ENCODE measurements around the gene SRBD1.

The SRBD1 gene

DNA sequence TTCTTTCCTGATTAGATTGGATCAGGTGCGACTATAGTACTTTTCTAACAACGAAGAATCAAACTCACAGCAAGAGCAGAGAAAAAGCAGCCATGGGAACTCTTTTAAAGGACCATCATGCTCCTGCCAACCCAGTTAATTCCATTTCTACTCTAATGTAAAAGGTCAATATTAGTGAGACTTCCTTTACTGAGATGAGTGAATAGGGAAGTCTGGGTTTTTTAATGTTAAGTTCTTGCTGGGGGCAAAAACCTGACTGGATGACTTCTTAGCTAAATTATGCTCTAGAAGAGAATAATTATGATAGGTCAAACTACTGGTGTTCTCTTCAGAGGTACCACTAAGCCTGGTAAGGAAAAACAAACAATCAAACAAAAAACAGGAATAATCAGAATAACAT is 8.4 kb downstream of the SRBD1 start:
- DNase-seq, result no peak
- H3K4me1 Mint-ChIP-seq, result peaks cover 3% of the 10 kb centered on the region
- TF ChIP-seq CTCF (IDR thresholded peaks at IDR 0.05), result no peak
- no peaks in the 10 kb centered on the region for H3K27me3 Mint-ChIP-seq (ENCODE audit: low read depth, poor library complexity)
- no peak overlapping the region for H3K27ac Mint-ChIP-seq
- no peak overlapping the region for H3K4me3 Mint-ChIP-seq
- peaks cover 37% of the 10 kb centered on the region for H3K36me3 Mint-ChIP-seq (ENCODE audit: low read depth)
- no peaks in the 10 kb centered on the region for H3K9me3 Mint-ChIP-seq

DNA sequence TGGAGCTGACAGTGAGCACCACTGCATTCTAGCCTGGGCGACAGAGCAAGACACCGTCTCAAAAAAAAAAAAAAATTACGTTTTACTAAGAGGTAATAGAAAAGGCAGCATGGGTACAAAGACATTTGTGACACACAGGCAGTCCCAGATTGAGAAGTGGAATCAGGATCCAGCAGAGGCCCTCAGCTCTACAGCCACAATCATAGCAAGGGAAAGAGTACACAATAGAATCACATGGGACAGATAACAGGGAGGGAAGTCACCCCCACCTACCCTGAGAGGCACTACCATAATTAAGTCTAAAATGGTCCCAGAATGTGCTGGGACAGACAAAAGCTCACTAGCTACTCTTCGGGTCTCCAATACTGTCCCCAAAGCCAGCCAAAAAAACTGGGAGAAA is 12.5 kb downstream of the SRBD1 start:
- Mint-ChIP-seq H3K9me3 (no peaks in the 10 kb centered on the region), H3K27me3 (ENCODE audit: low read depth, poor library complexity) (no peaks in the 10 kb centered on the region), H3K4me1 (no peaks in the 10 kb centered on the region), H3K36me3 (ENCODE audit: low read depth) (peaks cover 28% of the 10 kb centered on the region), H3K27ac (no peak overlapping the region), H3K4me3 (no peak overlapping the region)
- TF ChIP-seq CTCF (IDR thresholded peaks at IDR 0.05), result no peak
- DNase-seq, result no peak

DNA sequence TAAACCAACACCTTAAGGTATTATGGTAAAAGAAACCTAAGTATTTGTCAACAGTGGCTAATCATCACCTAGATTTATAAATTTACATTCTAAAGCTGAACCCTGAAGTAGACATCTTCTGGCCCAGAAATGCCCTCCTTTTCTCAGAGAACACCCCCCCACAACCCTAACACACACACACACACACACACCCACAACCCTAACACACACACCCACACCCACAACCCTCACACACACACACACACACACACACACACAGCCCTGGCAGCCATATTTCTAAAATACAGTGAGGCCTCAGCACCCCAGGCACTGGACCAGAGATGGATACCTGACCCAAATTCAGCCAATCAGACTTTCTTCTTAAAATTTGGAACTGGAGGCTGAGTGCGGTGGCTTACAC is 14.3 kb downstream of the SRBD1 start:
- no peak overlapping the region for H3K4me3 Mint-ChIP-seq
- no peak for DNase-seq

GRCh38 chr2:45595721-45596435 is 15.2 kb downstream of the SRBD1 start:
- no peak for TF ChIP-seq CTCF (IDR thresholded peaks at IDR 0.05)
- H3K4me3 Mint-ChIP-seq, result no peak overlapping the region
- H3K27me3 Mint-ChIP-seq (ENCODE audit: low read depth, poor library complexity), result no peaks in the 10 kb centered on the region
- H3K9me3 Mint-ChIP-seq, result no peaks in the 10 kb centered on the region
- DNase-seq, result no peak
- H3K4me1 Mint-ChIP-seq, result no peaks in the 10 kb centered on the region
- peaks cover 34% of the 10 kb centered on the region for H3K36me3 Mint-ChIP-seq (ENCODE audit: low read depth)
- H3K27ac Mint-ChIP-seq, result peak overlapping the region; percentile 7

More for the DNA sequence above, 14.3 kb downstream of the SRBD1 start:
- Mint-ChIP-seq H3K36me3 (ENCODE audit: low read depth) (peaks cover 32% of the 10 kb centered on the region), H3K27me3 (ENCODE audit: low read depth, poor library complexity) (no peaks in the 10 kb centered on the region), H3K27ac (no peak overlapping the region), H3K9me3 (no peaks in the 10 kb centered on the region), H3K4me1 (no peaks in the 10 kb centered on the region)
- no peak for TF ChIP-seq CTCF (IDR thresholded peaks at IDR 0.05)

DNA sequence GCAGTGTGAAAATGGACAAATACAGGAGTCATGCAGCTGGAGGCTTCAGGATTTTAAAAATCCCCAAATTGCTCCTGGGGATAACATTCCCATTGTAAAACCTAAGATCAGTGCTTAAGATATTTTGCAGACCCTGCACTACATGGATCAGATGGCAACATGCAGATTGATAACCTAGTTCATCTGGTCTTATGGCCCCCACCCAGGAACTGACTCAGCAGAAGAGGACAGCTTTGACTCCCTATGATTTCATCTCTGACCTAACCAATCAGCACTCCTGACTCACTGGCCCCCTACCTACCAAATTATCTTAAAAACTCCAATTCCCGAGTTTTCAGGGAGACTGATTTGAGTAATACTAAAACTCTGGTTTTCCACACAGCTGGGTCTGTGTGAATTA is 20.0 kb downstream of the SRBD1 start:
- Mint-ChIP-seq H3K4me1 (no peaks in the 10 kb centered on the region), H3K27ac (no peak overlapping the region), H3K36me3 (ENCODE audit: low read depth) (peaks cover 35% of the 10 kb centered on the region), H3K4me3 (no peak overlapping the region), H3K9me3 (no peaks in the 10 kb centered on the region), H3K27me3 (ENCODE audit: low read depth, poor library complexity) (no peaks in the 10 kb centered on the region)
- TF ChIP-seq CTCF (IDR thresholded peaks at IDR 0.05), result no peak
- no peak for DNase-seq

DNA sequence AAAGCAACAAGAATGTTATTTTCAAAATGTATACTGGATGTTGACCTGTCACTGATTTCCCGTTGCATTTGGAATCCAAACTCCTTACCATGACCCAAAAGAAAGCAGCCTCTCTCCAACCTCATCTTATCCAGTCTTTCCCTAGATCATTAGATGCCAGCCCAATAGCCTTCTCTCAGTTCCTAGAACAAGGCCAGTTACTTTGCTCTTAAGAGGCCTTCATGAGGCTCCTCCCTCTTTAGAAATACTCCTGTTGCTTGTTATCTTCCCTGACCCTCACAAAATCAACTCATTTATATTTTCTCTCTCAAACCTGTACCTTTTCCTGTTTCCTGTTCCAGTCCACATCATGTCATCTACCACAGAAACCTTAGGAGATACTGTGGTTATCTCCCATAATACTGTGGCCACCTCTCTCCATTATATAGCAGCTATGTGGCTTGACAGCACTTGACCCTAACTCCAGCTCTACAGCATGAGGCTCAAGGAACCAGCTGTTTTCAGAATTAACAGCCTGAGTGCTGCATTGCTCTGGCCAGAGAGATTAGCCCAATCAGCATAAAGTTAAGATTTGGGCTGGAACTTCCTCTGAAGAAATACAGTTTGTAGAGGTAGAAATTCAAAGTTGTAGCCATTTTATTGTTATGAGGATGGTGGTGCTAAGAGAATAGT is 22.8 kb downstream of the SRBD1 start:
- Mint-ChIP-seq H3K9me3 (no peaks in the 10 kb centered on the region), H3K36me3 (ENCODE audit: low read depth) (peaks cover 30% of the 10 kb centered on the region), H3K4me1 (no peaks in the 10 kb centered on the region), H3K27me3 (ENCODE audit: low read depth, poor library complexity) (no peaks in the 10 kb centered on the region), H3K4me3 (no peak overlapping the region), H3K27ac (no peak overlapping the region)
- TF ChIP-seq CTCF (IDR thresholded peaks at IDR 0.05), result no peak
- no peak for DNase-seq
